ENCODE results near the gene LRRC23. TPM values are rescaled to one million over a fixed set of nuclear protein-coding genes. Genes with fewer than 3 reads are reported as not detected.
"Not testable (repeated sequence)": the region's sequence is repeated elsewhere in the genome, so short reads cannot be mapped to it uniquely, and the experiment has no call there.

LRRC23 gene
- total RNA-seq, 4 donors from 2014 or later, result 4.3 to 15.8 (median 8.5) TPM

- WGBS, result 89% methylated on average over 5 of the region's 5 CpGs
- no peaks in the 10 kb centered on the region for H3K9me3 ChIP-seq
- no peaks in the 10 kb centered on the region for H3K27me3 ChIP-seq
- H3K27ac ChIP-seq, result no peak overlapping the region
- no peak for DNase-seq (ENCODE audit: low spot score in 2 of 2)
- no peak for TF ChIP-seq EP300 (IDR thresholded peaks at IDR 0.05)
- no peak overlapping the region for H3K4me3 ChIP-seq
- H3K4me1 ChIP-seq, result peaks cover 11% of the 10 kb centered on the region
- H3K36me3 ChIP-seq, result no peaks in the 10 kb centered on the region
Measured at GRCh38 chr12:6899427-6899826, 5.2 kb upstream of the LRRC23 start.

GRCh38 chr12:6899837-6900519 lies 4.6 kb upstream of the LRRC23 start:
- Histone ChIP-seq H3K36me3 (no peaks in the 10 kb centered on the region), H3K27me3 (no peaks in the 10 kb centered on the region), H3K4me1 (peaks cover 13% of the 10 kb centered on the region), H3K9me3 (no peaks in the 10 kb centered on the region), H3K4me3 (no peak overlapping the region), H3K27ac (no peak overlapping the region)
- 64% methylated on average over 10 of the region's 10 CpGs for WGBS
- peak in 1 of 2 donors; percentile 77 for DNase-seq (ENCODE audit: low spot score in 2 of 2)
- TF ChIP-seq POLR2AphosphoS5 (IDR thresholded peaks at IDR 0.05) (no peak), CTCF (IDR thresholded peaks at IDR 0.05) (no peak), EP300 (IDR thresholded peaks at IDR 0.05) (no peak), POLR2A (IDR thresholded peaks at IDR 0.05) (no peak)

GRCh38 chr12:6902448-6902847 lies 2.2 kb upstream of the LRRC23 start:
- Histone ChIP-seq H3K4me1 (peaks cover 18% of the 10 kb centered on the region), H3K9me3 (no peaks in the 10 kb centered on the region), H3K27me3 (no peaks in the 10 kb centered on the region), H3K4me3 (no peak overlapping the region), H3K36me3 (peaks cover 4% of the 10 kb centered on the region), H3K27ac (no peak overlapping the region)
- WGBS, result 85% methylated on average over 4 of the region's 4 CpGs
- TF ChIP-seq POLR2AphosphoS5 (IDR thresholded peaks at IDR 0.05) (no peak), EP300 (IDR thresholded peaks at IDR 0.05) (no peak), POLR2A (IDR thresholded peaks at IDR 0.05) (no peak), CTCF (IDR thresholded peaks at IDR 0.05) (no peak)
- no peak for DNase-seq (ENCODE audit: low spot score in 2 of 2)

GRCh38 chr12:6903722-6904121 lies 900 bp upstream of the LRRC23 start:
- H3K4me1 ChIP-seq, result peaks cover 18% of the 10 kb centered on the region
- no peaks in the 10 kb centered on the region for H3K9me3 ChIP-seq
- DNase-seq (ENCODE audit: low spot score in 2 of 2), result no peak
- H3K27me3 ChIP-seq, result no peaks in the 10 kb centered on the region
- TF ChIP-seq CTCF (IDR thresholded peaks at IDR 0.05), result no peak
- peaks cover 4% of the 10 kb centered on the region for H3K36me3 ChIP-seq
- H3K27ac ChIP-seq, result no peak overlapping the region
- H3K4me3 ChIP-seq, result no peak overlapping the region
- 76% methylated on average over 1 of the region's 1 CpG for WGBS

- H3K36me3 ChIP-seq, result peaks cover 4% of the 10 kb centered on the region
- H3K27me3 ChIP-seq, result no peaks in the 10 kb centered on the region
- no peak overlapping the region for H3K27ac ChIP-seq
- H3K4me1 ChIP-seq, result peaks cover 12% of the 10 kb centered on the region
- no peaks in the 10 kb centered on the region for H3K9me3 ChIP-seq
- TF ChIP-seq EP300 (IDR thresholded peaks at IDR 0.05), result no peak
- TF ChIP-seq CTCF (IDR thresholded peaks at IDR 0.05), result no peak
- TF ChIP-seq POLR2A (IDR thresholded peaks at IDR 0.05), result no peak
- TF ChIP-seq POLR2AphosphoS5 (IDR thresholded peaks at IDR 0.05), result no peak
- no peak for DNase-seq (ENCODE audit: low spot score in 2 of 2)
- 67% methylated on average over 5 of the region's 5 CpGs for WGBS
- H3K4me3 ChIP-seq, result peak overlapping the region; percentile 55
Measured at GRCh38 chr12:6905414-6906040, 905 bp downstream of the LRRC23 start.

- WGBS, result 97% methylated on average over 11 of the region's 11 CpGs
Measured at GRCh38 chr12:6908141-6908540, 3.5 kb downstream of the LRRC23 start.

More at GRCh38 chr12:6908141-6908540, 3.5 kb downstream of the LRRC23 start:
- H3K36me3 ChIP-seq; H3K4me3 ChIP-seq; H3K27me3 ChIP-seq; H3K27ac ChIP-seq; H3K9me3 ChIP-seq; DNase-seq (ENCODE audit: low spot score in 2 of 2): not testable (repeated sequence)
- peaks cover 12% of the 10 kb centered on the region for H3K4me1 ChIP-seq

Data from suprapubic skin (tissue), 4 donors.